Hematopoietic multipotent progenitor cell treated with erythropoietin and hydrocortisone succinate and interleukin-3 and kit ligand, for 6 days (in vitro differentiated cells): ENCODE data around the gene KRTAP5-3.
"Not testable (repeated sequence)": the region's sequence is repeated elsewhere in the genome, so short reads cannot be mapped to it uniquely, and the experiment has no call there.

ENCODE experiments used
- DNase-seq: peaks from one replicate; pipeline ENCODE4 v3.0.0-alpha.2; 2015

The KRTAP5-3 gene

GRCh38 chr11:1608363-1608762 is at the start of gene KRTAP5-3:
KRTAP5-3 (minus strand) TSS chr11:1608463; CDS start chr11:1608385, 78 bp downstream.
- no peak for DNase-seq

- DNase-seq = no peak
These were observed 48.4 kb upstream of the KRTAP5-3 start for GRCh38 chr11:1656670-1657069.

GRCh38 chr11:1656061-1656441 is 47.8 kb upstream of the KRTAP5-3 start:
- no peak for DNase-seq

- no peak for DNase-seq
These were observed 47.2 kb upstream of the KRTAP5-3 start for GRCh38 chr11:1655168-1656060.

- DNase-seq = peak; percentile 68
These were observed 46.3 kb upstream of the KRTAP5-3 start for GRCh38 chr11:1654388-1655167.

- DNase-seq = no peak
These were observed 45.5 kb upstream of the KRTAP5-3 start for GRCh38 chr11:1653541-1654387.

- peak; percentile 73 for DNase-seq
These were observed 44.7 kb upstream of the KRTAP5-3 start for GRCh38 chr11:1652771-1653540.

- no peak for DNase-seq
These were observed 44.1 kb upstream of the KRTAP5-3 start for GRCh38 chr11:1652442-1652770.

- no peak for DNase-seq
These were observed 43.8 kb upstream of the KRTAP5-3 start for GRCh38 chr11:1652026-1652425.

GRCh38 chr11:1651411-1651980 is 43.2 kb upstream of the KRTAP5-3 start:
- no peak for DNase-seq

GRCh38 chr11:1650918-1651262 is 42.6 kb upstream of the KRTAP5-3 start:
- DNase-seq = no peak

GRCh38 chr11:1650034-1650917 is 42.0 kb upstream of the KRTAP5-3 start:
- DNase-seq = no peak

GRCh38 chr11:1648653-1649420 is 40.6 kb upstream of the KRTAP5-3 start:
- no peak for DNase-seq

- DNase-seq = no peak
These were observed 39.8 kb upstream of the KRTAP5-3 start for GRCh38 chr11:1647901-1648652.

GRCh38 chr11:1646540-1646939 is 38.3 kb upstream of the KRTAP5-3 start:
- not testable (repeated sequence) for DNase-seq

GRCh38 chr11:1645357-1645821 is 37.1 kb upstream of the KRTAP5-3 start:
- no peak for DNase-seq

- no peak for DNase-seq
These were observed 36.5 kb upstream of the KRTAP5-3 start for GRCh38 chr11:1644601-1645356.

GRCh38 chr11:1643146-1643690 is 35.0 kb upstream of the KRTAP5-3 start:
- DNase-seq = no peak
